ENCODE results near the gene MROH2B. TPM values are rescaled to one million over a fixed set of nuclear protein-coding genes. Genes with fewer than 3 reads are reported as not detected.

The MROH2B gene
- total RNA-seq, 1 experiment from 2014 or later = not detected

GRCh38 chr5:40991981-40992559 lies 79.1 kb downstream of the MROH2B start:
- H3K36me3 ChIP-seq (ENCODE audit: control insufficient read depth in 1 of 2, insufficient read depth in 2 of 2, low read length in 2 of 2) = no peaks in the 10 kb centered on the region
- ATAC-seq (no peak), DNase-seq (ENCODE audit: low read depth, low spot score) (no peak)
- RAD21 ChIA-PET (ENCODE audit: low non-redundant PET in 1 of 2, low total read pairs in 2 of 2, uncharacterized antibody in 2 of 2, unreplicated experiment in 2 of 2) = no interaction called here
- no peaks in the 10 kb centered on the region for H3K4me1 ChIP-seq (ENCODE audit: control insufficient read depth in 1 of 2, insufficient read depth in 2 of 2, low read length in 2 of 2)
- H3K4me2 ChIP-seq (ENCODE audit: low read length) = no peak overlapping the region
- no TSS peak for BruUV-seq (replicated peaks)
- CTCF ChIA-PET = interaction anchor here (0.7 kb wide), 1 partner anchor 650 kb away, joined by 3 read pairs; no protein-coding TSS in a partner anchor
- no peak overlapping the region for H3K27ac ChIP-seq (ENCODE audit: low read depth, low read length)
- H3K27me3 ChIP-seq (ENCODE audit: insufficient read depth, low read length) = no peaks in the 10 kb centered on the region
- no peak overlapping the region for H2AFZ ChIP-seq (ENCODE audit: low read depth, low read length, poor library complexity, severe bottlenecking)
- H3K4me3 ChIP-seq (replicated peaks in 1 of 2; ENCODE audit: low read depth in 1 of 2, low read length in 2 of 2) = no peak overlapping the region
- intact Hi-C loops (cut with micrococcal nuclease) = no loop called here
- no peaks in the 10 kb centered on the region for H3K9me2 ChIP-seq (ENCODE audit: insufficient read depth)
- H4K20me1 ChIP-seq (ENCODE audit: insufficient read depth) = no peaks in the 10 kb centered on the region
- POLR2A ChIA-PET = no interaction called here
- H3K9me3 ChIP-seq (ENCODE audit: control insufficient read depth in 1 of 2, insufficient read depth in 1 of 2, low read depth in 1 of 2, low read length in 2 of 2) = 0 out of 4 replicates have a peak, but pooled peaks cover 0 to 3% of the 10 kb centered on the region in 2 experiments
- H3K9ac ChIP-seq (ENCODE audit: low read length) = no peak overlapping the region
- TF ChIP-seq SIN3A (IDR thresholded peaks at IDR 0.05; ENCODE audit: low read depth) (no peak), CBX3 (IDR thresholded peaks at IDR 0.05; ENCODE audit: low read depth) (no peak), ZNF274 (IDR thresholded peaks at IDR 0.05; ENCODE audit: low read depth, low read length) (no peak), EZH2phosphoT487 (IDR thresholded peaks at IDR 0.05; ENCODE audit: borderline replicate concordance) (no peak), ELF1 (IDR thresholded peaks at IDR 0.05; ENCODE audit: borderline replicate concordance, low read depth) (no peak), TCF7L2 (IDR thresholded peaks at IDR 0.05; ENCODE audit: borderline replicate concordance, extremely low read depth, insufficient read depth, insufficient read length) (no peak), SRF (IDR thresholded peaks at IDR 0.05; ENCODE audit: low read depth) (no peak), ATF3 (IDR thresholded peaks at IDR 0.05) (no peak), EGR1 (IDR thresholded peaks at IDR 0.05; ENCODE audit: low read depth) (no peak), CTCF (IDR thresholded peaks at IDR 0.05 in 2 of 3, conservative IDR thresholded peaks at IDR 0.05 in 1 of 3; ENCODE audit: borderline replicate concordance in 1 of 3, insufficient read depth in 1 of 3, low read depth in 2 of 3, low read length in 2 of 3) (no peak), CEBPB (IDR thresholded peaks at IDR 0.05; ENCODE audit: low read depth) (no peak), SP1 (IDR thresholded peaks at IDR 0.05; ENCODE audit: low read depth) (no peak), RAD21 (IDR thresholded peaks at IDR 0.05; ENCODE audit: low read depth) (no peak), POLR2A (IDR thresholded peaks at IDR 0.05; ENCODE audit: borderline replicate concordance, extremely low read depth, insufficient read depth, insufficient read length) (no peak), POLR2AphosphoS5 (IDR thresholded peaks at IDR 0.05; ENCODE audit: low read depth, low read length) (no peak), YY1 (IDR thresholded peaks at IDR 0.05; ENCODE audit: extremely low read depth, insufficient replicate concordance, low read depth, low read length) (no peak), JUND (IDR thresholded peaks at IDR 0.05) (no peak)
- TF ChIP-seq, protein P1, sequence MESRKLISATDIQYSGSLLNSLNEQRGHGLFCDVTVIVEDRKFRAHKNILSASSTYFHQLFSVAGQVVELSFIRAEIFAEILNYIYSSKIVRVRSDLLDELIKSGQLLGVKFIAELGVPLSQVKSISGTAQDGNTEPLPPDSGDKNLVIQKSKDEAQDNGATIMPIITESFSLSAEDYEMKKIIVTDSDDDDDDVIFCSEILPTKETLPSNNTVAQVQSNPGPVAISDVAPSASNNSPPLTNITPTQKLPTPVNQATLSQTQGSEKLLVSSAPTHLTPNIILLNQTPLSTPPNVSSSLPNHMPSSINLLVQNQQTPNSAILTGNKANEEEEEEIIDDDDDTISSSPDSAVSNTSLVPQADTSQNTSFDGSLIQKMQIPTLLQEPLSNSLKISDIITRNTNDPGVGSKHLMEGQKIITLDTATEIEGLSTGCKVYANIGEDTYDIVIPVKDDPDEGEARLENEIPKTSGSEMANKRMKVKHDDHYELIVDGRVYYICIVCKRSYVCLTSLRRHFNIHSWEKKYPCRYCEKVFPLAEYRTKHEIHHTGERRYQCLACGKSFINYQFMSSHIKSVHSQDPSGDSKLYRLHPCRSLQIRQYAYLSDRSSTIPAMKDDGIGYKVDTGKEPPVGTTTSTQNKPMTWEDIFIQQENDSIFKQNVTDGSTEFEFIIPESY (IDR thresholded peaks at IDR 0.05; ENCODE audit: extremely low read depth, insufficient replicate concordance, low read length) = no peak
- H3K79me2 ChIP-seq (ENCODE audit: insufficient read depth, low read length) = no peaks in the 10 kb centered on the region

Measured in HCT116 (cell line).